Neural progenitor cell (in vitro differentiated cells): Measurements from ENCODE around the gene PCBP1.

Experiments
- CTCF ChIP-seq: fragments of 200-600 bp; sonication (generic); IDR thresholded peaks from 2 replicates; pipeline ENCODE4 v1.5.1; 2017; ENCODE audit warnings: antibody characterized with exemption, mild to moderate bottlenecking
- EZH2 ChIP-seq: fragments of 200-600 bp; sonication (generic); IDR thresholded peaks from 2 replicates; pipeline ENCODE4 v1.6.1; 2017; ENCODE audit warnings: antibody characterized with exemption, mild to moderate bottlenecking, moderate library complexity
- EZH2phosphoT487 ChIP-seq: fragments of 200-600 bp; sonication (generic); IDR thresholded peaks from 2 replicates; pipeline ENCODE4 v1.6.1; 2017; ENCODE audit warnings: antibody characterized with exemption

GRCh38 chr2:70045932-70046331 lies 41.3 kb upstream of the PCBP1 start:
- TF ChIP-seq EZH2phosphoT487 (no peak), CTCF (no peak), EZH2 (no peak)
